CD4-positive, alpha-beta T cell treated with Interleukin-1 beta for 1 hour (primary cell): Measurements from ENCODE around the gene TAOK2.
A peak's percentile ranks its signal among the peaks of the same experiment; 100 is the strongest.

Experiments
- DNase-seq, 2 donors: peaks; one replicate each; pipeline ENCODE4 v3.0.0-alpha.2; 2020 to 2022

The TAOK2 gene

DNA sequence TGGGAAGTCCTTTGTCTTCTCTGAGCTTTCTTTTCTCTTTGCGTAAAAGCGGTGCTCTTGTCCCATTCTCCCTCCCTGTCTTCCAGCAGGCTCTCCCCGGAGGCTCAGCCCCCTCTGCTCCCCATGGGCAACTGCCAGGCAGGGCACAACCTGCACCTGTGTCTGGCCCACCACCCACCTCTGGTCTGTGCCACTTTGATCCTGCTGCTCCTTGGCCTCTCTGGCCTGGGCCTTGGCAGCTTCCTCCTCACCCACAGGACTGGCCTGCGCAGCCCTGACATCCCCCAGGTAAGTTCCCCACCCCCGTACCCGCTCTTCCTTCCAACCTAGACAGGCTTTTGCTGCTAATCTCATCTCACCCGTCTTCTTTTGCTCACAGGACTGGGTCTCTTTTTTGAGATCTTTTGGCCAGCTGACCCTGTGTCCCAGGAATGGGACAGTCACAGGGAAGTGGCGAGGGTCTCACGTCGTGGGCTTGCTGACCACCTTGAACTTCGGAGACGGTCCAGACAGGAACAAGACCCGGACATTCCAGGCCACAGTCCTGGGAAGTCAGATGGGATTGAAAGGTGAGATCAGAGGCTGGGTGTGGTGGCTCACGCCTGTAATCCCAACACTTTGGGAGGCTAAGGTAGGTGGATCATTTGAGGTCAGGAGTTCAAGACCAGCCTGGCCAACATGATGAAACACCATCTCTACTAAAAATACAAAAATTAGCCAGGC lies 10.5 kb upstream of the TAOK2 start:
- no peak for DNase-seq

DNA sequence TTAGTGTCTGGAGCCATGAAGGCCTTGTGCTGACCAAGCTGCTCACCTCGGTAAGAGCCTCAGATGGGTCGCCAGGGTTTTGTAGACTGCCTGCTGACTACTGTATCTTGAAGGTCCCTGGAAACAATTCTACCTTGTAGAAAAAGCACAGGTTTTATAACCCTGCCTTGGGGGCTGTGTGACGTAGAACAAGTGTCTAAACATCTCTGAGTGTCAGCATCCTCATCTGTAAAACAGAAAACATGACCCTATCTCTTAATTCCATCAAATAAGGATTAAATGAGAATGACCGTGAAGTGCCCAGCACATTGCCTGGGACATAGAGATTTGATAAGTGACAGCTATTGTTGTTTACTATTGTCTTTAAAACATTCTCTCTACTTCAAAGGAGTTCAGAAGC lies 5.5 kb upstream of the TAOK2 start:
- DNase-seq, result no peak

DNA sequence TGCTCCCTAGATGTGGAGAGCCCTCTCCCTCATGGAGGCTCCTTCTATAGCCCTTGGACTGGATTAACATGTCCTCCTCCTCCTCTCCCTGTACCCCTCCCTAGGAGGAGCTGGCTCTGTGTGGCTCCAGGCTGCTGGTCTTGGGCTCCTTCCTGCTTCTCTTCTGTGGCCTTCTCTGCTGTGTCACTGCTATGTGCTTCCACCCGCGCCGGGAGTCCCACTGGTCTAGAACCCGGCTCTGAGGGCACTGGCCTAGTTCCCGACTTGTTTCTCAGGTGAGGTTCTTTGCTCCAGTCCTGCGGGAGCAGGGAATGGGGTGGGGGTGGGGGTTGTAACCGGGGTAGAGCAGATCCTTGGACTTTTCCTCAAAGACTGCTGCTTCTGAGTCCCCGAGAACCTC lies 2.4 kb upstream of the TAOK2 start:
- DNase-seq, result no peak

DNA sequence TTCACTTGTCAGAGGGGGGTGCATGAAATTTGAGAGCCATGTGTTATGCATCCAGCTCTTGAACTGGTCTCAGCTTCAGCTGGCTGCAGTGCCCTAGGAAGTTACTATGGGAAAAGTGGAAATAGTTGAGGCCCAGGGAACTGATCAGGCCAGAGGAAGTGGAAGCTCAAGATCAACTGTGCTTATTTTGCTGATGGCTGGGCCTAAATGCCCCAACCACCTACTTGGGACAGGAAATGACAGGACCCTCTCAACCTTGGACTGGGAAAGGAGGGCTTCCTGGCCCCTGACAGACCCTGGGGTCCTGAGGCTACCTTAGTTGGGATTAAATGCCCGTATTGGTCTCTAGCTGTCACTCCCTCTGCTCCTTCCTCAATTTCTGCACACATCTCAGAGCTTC lies 1.2 kb upstream of the TAOK2 start:
- DNase-seq, result no peak

DNA sequence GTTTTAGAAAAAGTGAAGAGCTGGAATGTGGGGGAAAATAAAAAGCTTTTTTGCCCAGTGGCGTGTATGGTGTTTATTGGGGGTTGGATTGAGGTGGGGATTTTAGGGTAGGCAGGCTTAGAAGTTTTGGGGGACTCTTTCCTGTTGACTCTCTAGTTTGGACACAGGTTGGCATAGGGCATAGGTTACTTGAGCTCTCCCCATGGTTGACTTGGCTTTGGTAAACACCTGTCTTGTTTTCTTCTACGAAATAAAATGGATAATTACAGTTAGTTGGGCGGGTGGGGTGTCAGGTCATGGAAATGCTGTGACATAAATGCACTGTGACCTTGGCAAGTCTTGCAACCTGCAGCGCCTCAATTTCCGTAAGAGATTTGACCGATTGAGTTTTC lies 680 bp upstream of the TAOK2 start:
- DNase-seq, result no peak

DNA sequence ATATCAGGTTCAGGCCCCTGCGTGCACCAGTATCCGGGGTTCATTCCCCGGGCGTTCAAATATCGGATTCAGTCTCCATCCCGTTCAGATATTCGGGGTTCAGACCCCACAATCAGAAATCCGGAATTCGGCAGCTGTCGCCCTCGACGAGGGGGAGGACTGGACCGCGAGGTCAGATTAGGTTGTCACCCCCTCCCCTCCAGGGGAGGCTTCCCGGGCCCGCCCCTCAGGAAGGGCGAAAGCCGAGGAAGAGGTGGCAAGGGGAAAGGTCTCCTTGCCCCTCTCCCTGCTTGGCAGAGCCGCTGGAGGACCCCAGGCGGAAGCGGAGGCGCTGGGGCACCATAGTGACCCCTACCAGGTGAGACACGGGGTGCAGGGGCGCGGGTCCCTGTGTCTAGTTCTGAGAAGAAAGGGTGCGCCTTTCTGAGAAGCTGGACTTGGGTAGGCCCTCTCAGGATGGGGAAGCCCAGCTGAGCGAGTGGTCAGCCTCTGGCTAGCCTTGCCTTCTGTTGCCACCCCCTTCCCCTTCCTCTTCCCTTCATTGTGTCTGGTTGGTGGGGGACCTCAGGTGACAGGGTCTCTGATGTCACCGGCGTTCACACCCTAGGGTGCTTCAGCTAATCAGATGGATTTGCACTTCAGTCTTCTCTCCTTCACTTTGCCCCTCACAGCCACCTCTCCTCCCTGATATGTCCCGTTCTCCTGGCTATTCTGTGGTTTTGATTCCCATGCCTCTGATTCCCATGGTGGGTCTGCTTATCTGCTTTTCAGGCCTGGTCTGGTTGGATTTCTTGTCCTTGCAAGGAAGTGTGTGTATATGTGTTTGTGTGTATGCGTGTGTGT lies 844 bp downstream of the TAOK2 start:
- peak; percentile 33 to 40 for DNase-seq

DNA sequence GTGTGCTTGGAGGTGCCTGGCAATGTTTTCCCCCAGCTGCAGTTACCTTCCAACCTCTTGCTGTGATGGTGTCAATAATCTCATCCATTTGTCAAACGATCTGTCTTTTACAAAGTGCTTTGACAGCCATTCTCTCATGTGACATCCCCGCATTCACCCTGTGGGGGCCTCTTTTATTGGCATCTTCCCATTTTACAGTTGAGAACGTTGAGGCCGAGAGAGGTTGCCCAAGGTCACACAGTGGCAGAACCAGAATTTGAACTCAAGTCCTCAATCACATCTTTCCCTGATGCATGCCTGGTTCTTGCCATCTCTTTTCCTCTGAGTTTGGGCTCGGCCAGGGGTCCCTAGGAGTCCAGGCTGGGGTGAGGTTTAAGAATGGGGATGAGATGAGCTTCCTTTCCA lies 1.5 kb downstream of the TAOK2 start:
- DNase-seq, result no peak

DNA sequence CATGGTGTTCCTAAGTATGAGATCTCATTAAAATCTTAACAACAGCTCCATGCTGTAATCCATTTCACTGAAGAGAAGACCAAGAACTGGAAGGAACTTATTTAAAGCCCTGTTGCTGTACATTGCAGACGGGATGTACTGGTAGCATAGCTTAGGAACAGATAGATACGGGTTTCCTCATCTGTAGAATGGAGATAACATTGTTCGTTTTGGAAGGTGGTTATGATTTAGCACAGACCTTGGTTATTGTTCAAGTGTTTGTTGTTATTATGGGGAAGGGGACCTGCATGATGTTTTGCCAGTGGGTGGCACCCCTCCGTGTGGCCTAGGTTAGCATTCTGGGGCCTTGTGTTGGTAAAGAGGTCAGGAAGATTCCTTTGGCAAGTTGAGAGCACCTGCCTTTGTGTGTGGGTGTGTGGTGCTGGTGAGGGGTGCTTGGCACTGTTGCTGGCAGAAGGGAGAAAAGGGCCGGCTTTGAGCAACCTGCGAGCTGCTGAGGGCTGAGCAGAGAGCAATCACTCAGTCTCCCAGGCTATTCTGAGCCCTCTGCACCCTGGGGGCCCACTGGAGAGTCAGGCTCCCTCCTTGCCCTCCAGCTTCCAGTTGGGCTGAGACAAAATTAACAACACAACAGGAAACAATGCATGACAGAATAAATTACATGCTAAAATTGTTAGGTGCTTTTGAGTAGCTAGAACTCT lies 2.3 kb downstream of the TAOK2 start:
- no peak for DNase-seq

DNA sequence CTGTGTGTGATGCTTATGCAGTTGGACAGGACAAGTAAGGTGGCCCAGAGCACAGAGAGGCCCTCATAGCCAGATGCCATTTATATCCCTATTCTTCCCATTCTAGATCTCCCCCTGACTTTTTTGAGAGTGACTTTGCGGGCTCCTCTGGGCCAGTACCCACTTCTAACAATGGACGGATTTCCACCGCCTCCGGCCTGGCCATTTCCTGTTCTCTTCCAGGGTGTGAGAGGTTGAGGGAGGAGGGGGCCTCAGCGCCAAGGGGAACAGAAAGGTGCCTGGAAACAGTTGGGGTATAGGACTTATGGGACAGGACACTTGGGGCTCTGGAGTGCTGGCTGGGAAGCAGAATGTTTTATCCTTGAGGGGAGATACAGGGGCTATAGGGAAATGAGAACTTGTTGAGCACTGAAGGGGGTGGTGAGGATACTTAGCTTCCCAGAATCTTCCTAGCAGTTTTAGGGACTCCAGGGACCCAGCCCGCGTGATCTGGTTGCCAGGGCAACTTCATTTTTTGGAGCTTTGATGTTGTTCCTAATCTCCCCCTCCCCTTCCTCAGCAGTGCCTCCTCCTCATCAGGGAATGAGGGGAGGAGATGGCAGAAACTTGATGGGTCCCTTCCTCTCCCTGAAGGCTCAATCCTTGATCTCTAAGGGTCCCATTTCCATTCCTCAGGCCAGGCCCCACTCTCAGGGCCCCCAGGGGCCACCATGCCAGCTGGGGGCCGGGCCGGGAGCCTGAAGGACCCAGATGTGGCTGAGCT lies 3.6 kb downstream of the TAOK2 start:
- DNase-seq, result no peak

DNA sequence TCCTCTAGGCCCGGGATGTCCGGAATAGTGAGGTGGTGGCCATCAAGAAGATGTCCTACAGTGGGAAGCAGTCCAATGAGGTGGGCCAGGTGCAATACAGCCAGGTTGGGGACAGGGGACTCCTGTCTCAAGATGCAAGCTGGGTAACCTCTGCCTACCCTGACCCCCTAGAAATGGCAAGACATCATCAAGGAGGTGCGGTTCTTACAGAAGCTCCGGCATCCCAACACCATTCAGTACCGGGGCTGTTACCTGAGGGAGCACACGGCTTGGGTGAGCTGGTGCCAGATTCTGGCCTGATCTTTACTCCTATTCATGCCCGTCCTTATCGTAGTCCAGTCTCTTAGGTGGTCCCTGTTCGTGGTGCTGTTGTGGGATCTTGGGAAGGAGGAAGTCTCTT lies 4.4 kb downstream of the TAOK2 start:
- DNase-seq, result no peak

DNA sequence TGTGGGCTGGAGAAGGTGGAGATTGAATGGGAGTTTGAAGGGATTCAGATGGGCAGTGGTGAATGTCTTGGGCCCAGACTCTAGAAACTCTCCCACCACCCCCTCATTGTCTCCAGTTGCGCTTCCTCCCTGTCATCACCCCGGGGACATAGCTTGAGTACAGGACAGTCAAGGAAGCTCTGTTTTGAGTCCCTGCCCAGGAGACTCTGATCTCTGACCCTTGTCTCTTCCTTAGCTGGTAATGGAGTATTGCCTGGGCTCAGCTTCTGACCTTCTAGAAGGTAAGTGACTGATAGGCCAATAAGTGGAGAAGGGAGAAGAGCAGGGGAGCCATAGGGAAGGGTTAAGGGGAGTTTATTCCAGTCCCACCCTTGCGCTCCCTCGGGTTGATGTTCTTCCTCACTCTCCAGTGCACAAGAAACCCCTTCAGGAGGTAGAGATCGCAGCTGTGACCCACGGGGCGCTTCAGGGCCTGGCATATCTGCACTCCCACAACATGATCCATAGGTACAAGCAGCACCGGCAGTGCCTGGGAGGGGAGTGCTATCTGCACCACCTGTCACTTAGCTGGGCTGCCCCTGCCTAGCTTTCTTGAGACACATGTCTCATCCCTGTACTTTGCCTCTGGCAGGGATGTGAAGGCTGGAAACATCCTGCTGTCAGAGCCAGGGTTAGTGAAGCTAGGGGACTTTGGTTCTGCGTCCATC lies 5.0 kb downstream of the TAOK2 start:
- DNase-seq, result no peak

DNA sequence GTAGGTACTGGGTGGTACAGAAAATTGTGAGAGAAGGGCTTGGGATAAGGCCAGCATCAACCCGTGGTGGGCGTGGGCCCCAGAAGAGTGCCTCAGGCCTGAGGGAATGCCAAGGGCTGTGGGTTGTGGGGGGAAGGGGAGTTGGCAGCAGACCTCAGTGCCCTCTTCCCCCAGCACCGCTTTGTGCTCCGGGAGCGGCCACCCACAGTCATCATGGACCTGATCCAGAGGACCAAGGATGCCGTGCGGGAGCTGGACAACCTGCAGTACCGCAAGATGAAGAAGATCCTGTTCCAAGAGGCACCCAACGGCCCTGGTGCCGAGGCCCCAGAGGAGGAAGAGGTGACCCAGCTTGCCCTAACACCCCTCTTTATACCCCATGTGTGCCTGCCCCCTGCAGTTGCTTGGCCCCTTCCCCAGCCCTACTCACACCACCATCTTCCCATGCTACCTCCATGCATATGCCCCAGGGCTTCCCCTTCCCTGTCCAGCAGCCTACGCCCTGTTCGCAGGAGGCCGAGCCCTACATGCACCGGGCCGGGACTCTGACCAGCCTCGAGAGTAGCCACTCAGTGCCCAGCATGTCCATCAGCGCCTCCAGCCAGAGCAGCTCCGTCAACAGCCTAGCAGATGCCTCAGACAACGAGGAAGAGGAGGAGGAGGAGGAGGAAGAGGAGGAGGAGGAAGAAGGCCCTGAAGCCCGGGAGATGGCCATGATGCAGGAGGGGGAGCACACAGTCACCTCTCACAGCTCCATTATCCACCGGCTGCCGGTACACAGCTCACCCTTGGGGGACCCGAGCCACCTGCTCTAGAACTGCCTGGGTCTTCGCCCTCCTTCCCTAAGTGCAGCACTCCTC lies 9.1 kb downstream of the TAOK2 start:
- no peak for DNase-seq

DNA sequence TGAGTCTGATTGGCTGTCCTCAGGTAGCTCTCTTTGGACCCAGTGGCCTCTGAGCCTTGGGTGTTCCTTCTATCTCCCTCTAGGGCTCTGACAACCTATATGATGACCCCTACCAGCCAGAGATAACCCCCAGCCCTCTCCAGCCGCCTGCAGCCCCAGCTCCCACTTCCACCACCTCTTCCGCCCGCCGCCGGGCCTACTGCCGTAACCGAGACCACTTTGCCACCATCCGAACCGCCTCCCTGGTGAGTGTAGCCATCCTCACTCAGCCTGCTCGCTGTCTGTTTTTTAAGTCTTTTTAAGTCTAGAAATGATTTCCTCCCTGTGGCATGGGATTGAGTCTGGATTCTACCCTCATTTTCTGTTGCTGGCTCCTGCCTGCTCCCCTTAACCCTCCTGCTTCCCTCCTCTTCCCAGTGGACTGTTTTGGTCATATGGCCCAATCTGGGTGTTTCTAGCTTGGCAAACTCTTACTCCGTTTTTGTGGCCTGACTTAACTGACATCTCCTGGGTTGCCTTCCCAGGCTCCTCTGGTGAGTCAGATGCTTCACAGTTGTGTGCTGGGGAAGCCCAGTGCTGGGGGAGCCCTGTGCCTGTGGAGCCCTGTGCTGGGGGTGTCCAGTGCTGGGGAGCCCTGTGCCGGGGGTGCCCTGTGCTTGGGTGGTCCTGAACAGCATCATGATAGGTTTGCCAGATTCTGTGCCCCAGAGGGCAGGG lies 9.9 kb downstream of the TAOK2 start:
- DNase-seq, result no peak

DNA sequence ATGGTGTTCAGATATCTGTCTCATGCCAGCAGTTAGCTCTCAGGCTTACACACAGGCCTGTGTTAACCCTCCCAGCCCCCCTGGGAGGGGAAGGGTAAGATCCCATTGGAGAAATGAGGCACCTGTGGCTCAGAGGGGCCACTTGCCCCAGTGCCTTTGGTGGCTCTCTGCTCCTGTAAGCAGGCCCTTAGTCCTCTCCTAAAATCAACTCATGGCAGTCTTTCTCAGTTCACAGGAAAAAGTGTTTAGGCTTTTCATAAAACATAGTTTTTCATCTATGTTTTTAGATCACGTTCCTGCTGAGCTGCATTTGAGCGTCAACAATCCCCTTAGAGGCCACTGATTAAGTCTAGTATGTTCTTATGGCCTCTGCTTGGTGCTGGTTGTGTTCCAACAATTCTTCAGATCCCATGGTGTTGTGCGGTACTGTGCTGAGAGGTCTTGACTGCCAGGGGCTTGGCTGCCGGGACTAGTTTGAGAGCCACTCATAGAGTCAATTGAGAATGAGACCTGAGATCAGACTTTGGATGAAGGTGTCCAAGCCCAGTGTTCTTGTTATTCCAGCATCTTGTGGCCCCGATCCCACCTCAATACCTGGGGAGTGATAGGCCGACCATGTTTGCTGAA lies 10.6 kb downstream of the TAOK2 start:
- DNase-seq, result no peak

DNA sequence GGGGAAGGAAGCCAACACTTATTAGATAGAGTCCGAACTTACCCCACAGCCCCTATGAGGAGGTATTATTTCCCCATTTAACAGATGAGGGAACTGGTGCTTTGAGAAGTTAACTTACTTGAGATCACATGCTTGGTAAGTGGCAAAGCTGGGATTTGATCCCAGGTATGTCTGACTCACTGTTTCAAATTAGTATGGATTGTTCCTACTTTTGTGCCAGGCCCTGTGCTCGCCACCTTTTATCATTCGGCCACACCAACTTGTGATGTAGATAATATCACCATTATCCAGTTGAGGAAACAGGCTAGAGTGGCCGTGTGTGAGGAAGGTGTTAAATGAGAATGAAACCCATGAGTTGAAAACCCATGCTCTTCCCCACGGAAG lies 11.1 kb downstream of the TAOK2 start:
- no peak for DNase-seq

DNA sequence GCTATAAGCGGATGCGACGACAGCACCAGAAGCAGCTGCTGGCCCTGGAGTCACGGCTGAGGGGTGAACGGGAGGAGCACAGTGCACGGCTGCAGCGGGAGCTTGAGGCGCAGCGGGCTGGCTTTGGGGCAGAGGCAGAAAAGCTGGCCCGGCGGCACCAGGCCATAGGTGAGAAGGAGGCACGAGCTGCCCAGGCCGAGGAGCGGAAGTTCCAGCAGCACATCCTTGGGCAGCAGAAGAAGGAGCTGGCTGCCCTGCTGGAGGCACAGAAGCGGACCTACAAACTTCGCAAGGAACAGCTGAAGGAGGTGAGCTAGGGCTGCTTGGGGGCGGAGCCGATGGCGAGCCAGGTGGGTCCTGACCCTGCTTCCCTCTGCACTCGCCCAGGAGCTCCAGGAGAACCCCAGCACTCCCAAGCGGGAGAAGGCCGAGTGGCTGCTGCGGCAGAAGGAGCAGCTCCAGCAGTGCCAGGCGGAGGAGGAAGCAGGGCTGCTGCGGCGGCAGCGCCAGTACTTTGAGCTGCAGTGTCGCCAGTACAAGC lies 11.7 kb downstream of the TAOK2 start:
- no peak for DNase-seq

DNA sequence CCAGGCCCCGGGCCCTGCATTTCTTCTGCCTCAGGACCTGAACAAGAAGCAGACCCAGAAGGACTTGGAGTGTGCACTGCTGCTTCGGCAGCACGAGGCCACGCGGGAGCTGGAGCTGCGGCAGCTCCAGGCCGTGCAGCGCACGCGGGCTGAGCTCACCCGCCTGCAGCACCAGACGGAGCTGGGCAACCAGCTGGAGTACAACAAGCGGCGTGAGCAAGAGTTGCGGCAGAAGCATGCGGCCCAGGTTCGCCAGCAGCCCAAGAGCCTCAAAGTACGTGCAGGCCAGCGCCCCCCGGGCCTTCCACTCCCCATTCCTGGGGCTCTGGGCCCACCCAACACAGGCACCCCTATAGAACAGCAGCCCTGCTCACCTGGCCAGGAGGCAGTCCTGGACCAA lies 12.6 kb downstream of the TAOK2 start:
- no peak for DNase-seq

DNA sequence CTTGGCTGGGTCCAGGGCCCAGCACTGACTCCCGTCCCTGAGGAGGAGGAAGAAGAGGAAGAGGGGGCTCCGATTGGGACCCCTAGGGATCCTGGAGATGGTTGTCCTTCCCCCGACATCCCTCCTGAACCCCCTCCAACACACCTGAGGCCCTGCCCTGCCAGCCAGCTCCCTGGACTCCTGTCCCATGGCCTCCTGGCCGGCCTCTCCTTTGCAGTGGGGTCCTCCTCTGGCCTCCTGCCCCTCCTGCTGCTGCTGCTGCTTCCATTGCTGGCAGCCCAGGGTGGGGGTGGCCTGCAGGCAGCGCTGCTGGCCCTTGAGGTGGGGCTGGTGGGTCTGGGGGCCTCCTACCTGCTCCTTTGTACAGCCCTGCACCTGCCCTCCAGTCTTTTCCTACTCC lies 13.3 kb downstream of the TAOK2 start:
- DNase-seq, result no peak

DNA sequence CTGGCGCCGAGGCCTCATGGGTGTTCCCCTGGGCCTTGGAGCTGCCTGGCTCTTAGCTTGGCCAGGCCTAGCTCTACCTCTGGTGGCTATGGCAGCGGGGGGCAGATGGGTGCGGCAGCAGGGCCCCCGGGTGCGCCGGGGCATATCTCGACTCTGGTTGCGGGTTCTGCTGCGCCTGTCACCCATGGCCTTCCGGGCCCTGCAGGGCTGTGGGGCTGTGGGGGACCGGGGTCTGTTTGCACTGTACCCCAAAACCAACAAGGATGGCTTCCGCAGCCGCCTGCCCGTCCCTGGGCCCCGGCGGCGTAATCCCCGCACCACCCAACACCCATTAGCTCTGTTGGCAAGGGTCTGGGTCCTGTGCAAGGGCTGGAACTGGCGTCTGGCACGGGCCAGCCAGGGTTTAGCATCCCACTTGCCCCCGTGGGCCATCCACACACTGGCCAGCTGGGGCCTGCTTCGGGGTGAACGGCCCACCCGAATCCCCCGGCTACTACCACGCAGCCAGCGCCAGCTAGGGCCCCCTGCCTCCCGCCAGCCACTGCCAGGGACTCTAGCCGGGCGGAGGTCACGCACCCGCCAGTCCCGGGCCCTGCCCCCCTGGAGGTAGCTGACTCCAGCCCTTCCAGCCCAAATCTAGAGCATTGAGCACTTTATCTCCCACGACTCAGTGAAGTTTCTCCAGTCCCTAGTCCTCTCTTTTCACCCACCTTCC lies 13.9 kb downstream of the TAOK2 start:
- no peak for DNase-seq
